HEK293 (cell line): ENCODE measurements around the gene CEP295NL.
A peak's percentile ranks its signal among the peaks of the same experiment; 100 is the strongest.

Source experiments
- CTCF ChIA-PET: fragments of 350-600 bp; formaldehyde crosslinking; extraction: SDS; loops from one replicate; lab custom pipeline; 2021; ENCODE audit warnings: antibody characterized with exemption; lab: Yijun Ruan, JAX
- POLR2A ChIA-PET: fragments of 300-600 bp; formaldehyde crosslinking; extraction: SDS; loops from one replicate; lab custom pipeline; 2020; ENCODE audit warnings: antibody characterized with exemption, inconsistent platforms; lab: Yijun Ruan, JAX
- H3K27ac ChIP-seq: fragments of 200-500 bp; sonication (Bioruptor generic); 2 replicates; pipeline ENCODE4 v1.5.1; 2014; ENCODE audit warnings: low read depth, low read length, control low read depth, inconsistent platforms; ENCODE audit errors: extremely low read depth
- H3K36me3 ChIP-seq, 2 experiments: fragments of 200-500 bp in 1 of 2; sonication (Bioruptor generic) in 1 of 2; 1 replicate in 1 of 2; 2 replicates in 1 of 2; pipeline ENCODE4 v1.5.1; 2014 to 2017; ENCODE audit warnings: inconsistent platforms in 2 of 2, low read length in 2 of 2; ENCODE audit not compliant: control insufficient read depth in 2 of 2, insufficient read depth in 1 of 2
- H3K4me1 ChIP-seq: fragments of 200-500 bp; sonication (Bioruptor generic); 2 replicates; pipeline ENCODE4 v1.5.1; 2014; ENCODE audit warnings: mild to moderate bottlenecking, low read length, inconsistent platforms; ENCODE audit not compliant: control insufficient read depth, insufficient read depth
- H3K4me3 ChIP-seq: 2 replicates; pipeline ENCODE4 v1.5.1; 2011; ENCODE audit warnings: low read depth, mild to moderate bottlenecking, control low read depth, low read length, moderate library complexity
- H3K9me3 ChIP-seq: fragments of 200-500 bp; sonication (Bioruptor generic); 2 replicates; pipeline ENCODE4 v1.5.1; 2014; ENCODE audit warnings: low read depth, low read length, inconsistent platforms; ENCODE audit not compliant: control insufficient read depth, insufficient read depth
- FEZF1 ChIP-seq: fragments of 450-650 bp; formaldehyde crosslinking; IDR thresholded peaks from 2 replicates; pipeline ENCODE4 v1.5.1; 2016; ENCODE audit warnings: missing biosample characterization, missing genetic modification characterization
- SCRT2 ChIP-seq: fragments of 450-650 bp; formaldehyde crosslinking; IDR thresholded peaks from 2 replicates; pipeline ENCODE4 v1.5.1; 2016; ENCODE audit warnings: missing biosample characterization, missing genetic modification characterization
- WT1 ChIP-seq: fragments of 450-650 bp; formaldehyde crosslinking; IDR thresholded peaks from 2 replicates; pipeline ENCODE4 v1.5.1; 2016; ENCODE audit warnings: missing biosample characterization, missing genetic modification characterization
- ZBTB17 ChIP-seq: fragments of 450-650 bp; formaldehyde crosslinking; IDR thresholded peaks from 2 replicates; pipeline ENCODE4 v1.5.1; 2016; ENCODE audit warnings: missing biosample characterization, missing genetic modification characterization
- ZNF140 ChIP-seq: fragments of 450-650 bp; formaldehyde crosslinking; IDR thresholded peaks from 2 replicates; pipeline ENCODE4 v1.5.1; 2016; ENCODE audit warnings: missing biosample characterization, missing genetic modification characterization
- ZNF248 ChIP-seq: fragments of 450-650 bp; formaldehyde crosslinking; IDR thresholded peaks from 2 replicates; pipeline ENCODE4 v1.5.1; 2017; ENCODE audit warnings: missing biosample characterization, missing genetic modification characterization
- ZNF266 ChIP-seq: fragments of 450-650 bp; formaldehyde crosslinking; IDR thresholded peaks from 2 replicates; pipeline ENCODE4 v1.5.1; 2016; ENCODE audit warnings: missing biosample characterization, missing genetic modification characterization, low read depth
- ZNF311 ChIP-seq: fragments of 450-650 bp; formaldehyde crosslinking; IDR thresholded peaks from 2 replicates; pipeline ENCODE4 v1.5.1; 2017; ENCODE audit warnings: missing biosample characterization, missing genetic modification characterization, borderline replicate concordance
- ZNF335 ChIP-seq: fragments of 450-650 bp; formaldehyde crosslinking; conservative IDR thresholded peaks from 2 replicates; pipeline ENCODE4 v1.5.1; 2016; ENCODE audit warnings: missing biosample characterization, missing genetic modification characterization
- ZNF394 ChIP-seq: fragments of 450-650 bp; formaldehyde crosslinking; IDR thresholded peaks from 2 replicates; pipeline ENCODE4 v1.5.1; 2016; ENCODE audit warnings: missing biosample characterization, missing genetic modification characterization, mild to moderate bottlenecking, moderate library complexity, borderline replicate concordance
- ZNF404 ChIP-seq: fragments of 450-650 bp; formaldehyde crosslinking; IDR thresholded peaks from 2 replicates; pipeline ENCODE4 v1.5.1; 2017; ENCODE audit warnings: missing biosample characterization, missing genetic modification characterization
- ZNF426 ChIP-seq: fragments of 450-650 bp; formaldehyde crosslinking; IDR thresholded peaks from 2 replicates; pipeline ENCODE4 v1.5.1; 2017; ENCODE audit warnings: missing biosample characterization, missing genetic modification characterization, mild to moderate bottlenecking, inconsistent platforms, moderate library complexity
- ZNF571 ChIP-seq: fragments of 450-650 bp; formaldehyde crosslinking; IDR thresholded peaks from 2 replicates; pipeline ENCODE4 v1.5.0; 2017; ENCODE audit warnings: missing biosample characterization, missing genetic modification characterization
- ZNF660 ChIP-seq: fragments of 450-650 bp; IDR thresholded peaks from 2 replicates; pipeline ENCODE4 v1.5.1; 2018; ENCODE audit warnings: missing biosample characterization, mild to moderate bottlenecking, missing genetic modification characterization
- ZNF747 ChIP-seq: fragments of 450-650 bp; formaldehyde crosslinking; IDR thresholded peaks from 2 replicates; pipeline ENCODE4 v1.5.1; 2016; ENCODE audit warnings: missing biosample characterization, missing genetic modification characterization
- ZNF843 ChIP-seq: fragments of 450-650 bp; formaldehyde crosslinking; IDR thresholded peaks from 2 replicates; pipeline ENCODE4 v1.5.1; 2016; ENCODE audit warnings: missing biosample characterization, missing genetic modification characterization
- ZSCAN30 ChIP-seq: fragments of 450-650 bp; IDR thresholded peaks from 2 replicates; pipeline ENCODE4 v1.5.1; 2018; ENCODE audit warnings: missing biosample characterization, mild to moderate bottlenecking, missing genetic modification characterization, moderate library complexity
- TF ChIP-seq, protein P1 (sequence below): fragments of 450-650 bp; formaldehyde crosslinking; IDR thresholded peaks from 2 replicates; pipeline ENCODE4 v1.5.1; 2016; ENCODE audit warnings: missing biosample characterization, missing genetic modification characterization
- TF ChIP-seq, protein P2 (sequence below): fragments of 450-650 bp; formaldehyde crosslinking; IDR thresholded peaks from 2 replicates; pipeline ENCODE4 v1.5.1; 2017; ENCODE audit warnings: missing biosample characterization, missing genetic modification characterization
- TF ChIP-seq, protein P3 (sequence below): fragments of 450-650 bp; formaldehyde crosslinking; IDR thresholded peaks from 2 replicates; pipeline ENCODE4 v1.5.1; 2016; ENCODE audit warnings: missing biosample characterization, missing genetic modification characterization
- TF ChIP-seq, protein P4 (sequence below): fragments of 450-650 bp; formaldehyde crosslinking; IDR thresholded peaks from 2 replicates; pipeline ENCODE4 v1.5.1; 2016; ENCODE audit warnings: missing biosample characterization, missing genetic modification characterization
- TF ChIP-seq, protein P5 (sequence below): fragments of 450-650 bp; formaldehyde crosslinking; IDR thresholded peaks from 2 replicates; pipeline ENCODE4 v1.5.1; 2016; ENCODE audit warnings: missing biosample characterization, missing genetic modification characterization, borderline replicate concordance

The CEP295NL gene

DNA sequence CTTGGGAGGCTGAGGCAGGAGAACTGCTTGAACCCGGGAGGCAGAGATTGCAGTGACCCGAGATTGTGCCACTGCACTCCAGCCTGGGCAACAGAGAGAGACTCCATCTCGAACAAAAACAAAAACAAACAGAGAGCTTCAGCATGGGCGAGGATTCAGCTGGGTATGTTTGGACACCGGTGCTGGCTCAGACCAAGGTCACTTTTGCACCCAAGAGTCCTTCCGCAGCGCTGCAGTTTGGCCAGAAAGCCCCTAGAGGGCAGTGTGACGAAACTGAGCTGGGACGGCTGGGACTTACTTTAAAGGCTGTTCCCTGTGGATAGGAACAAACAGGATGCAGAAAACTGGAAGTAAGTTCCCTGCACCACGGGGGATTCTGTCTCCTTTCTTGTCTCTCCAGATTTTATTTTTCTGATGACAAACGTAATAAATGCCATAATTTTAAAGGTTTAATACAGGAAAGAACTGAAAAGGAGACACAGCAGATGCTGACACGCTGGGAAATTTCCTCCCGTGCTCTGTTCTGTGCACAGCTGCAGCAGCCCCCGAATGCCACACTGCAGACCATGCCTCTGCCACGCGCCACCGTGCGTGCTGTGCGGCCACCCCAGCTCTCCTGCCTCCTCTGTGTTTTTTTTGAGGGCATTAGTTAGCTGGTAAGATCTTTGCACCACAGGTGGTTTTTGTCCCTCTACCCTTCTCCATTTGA is 37.2 kb downstream of the CEP295NL start:
- peaks cover 6 to 17% of the 10 kb centered on the region in 2 experiments; a peak in 2 of 3 replicates for H3K36me3 ChIP-seq
- no peak overlapping the region for H3K27ac ChIP-seq
- H3K4me3 ChIP-seq: no peak overlapping the region
- CTCF ChIA-PET: interaction anchor here (0.6 to 3.5 kb wide), 45 partner anchors 10 to 1167 kb away, joined by 3 to 72 read pairs (median 4); no protein-coding TSS in a partner anchor
- H3K9me3 ChIP-seq: no peaks in the 10 kb centered on the region
- peaks cover 2% of the 10 kb centered on the region; the same call in 1 of the 2 replicates for H3K4me1 ChIP-seq
- POLR2A ChIA-PET: interaction anchor here (0.6 to 2.0 kb wide), 8 partner anchors 9 to 907 kb away, joined by 3 to 17 read pairs (median 4); partner anchors contain the start of genes CANT1, TNRC6C and USP36
- TF ChIP-seq ZNF248 (tag by site-specific recombination) (no peak), ZNF747 (tag by site-specific recombination) (no peak), ZNF140 (tag by site-specific recombination) (no peak), ZNF426 (no peak), ZBTB17 (tag by site-specific recombination) (0 out of 2 replicates have a peak, but pooled peaks have one; percentile 42), ZNF404 (no peak), ZNF266 (tag by site-specific recombination) (no peak), WT1 (tag by site-specific recombination) (no peak), ZSCAN30 (tag by site-specific recombination) (no peak), ZNF571 (tag by site-specific recombination) (no peak), ZNF394 (no peak), FEZF1 (tag by site-specific recombination) (no peak), ZNF660 (tag by site-specific recombination) (peak; percentile 44; the same call in 1 of the 2 replicates), ZNF335 (tag by site-specific recombination) (no peak), ZNF311 (no peak), SCRT2 (tag by site-specific recombination) (peak; percentile 64), ZNF843 (no peak)
- TF ChIP-seq, protein P1, sequence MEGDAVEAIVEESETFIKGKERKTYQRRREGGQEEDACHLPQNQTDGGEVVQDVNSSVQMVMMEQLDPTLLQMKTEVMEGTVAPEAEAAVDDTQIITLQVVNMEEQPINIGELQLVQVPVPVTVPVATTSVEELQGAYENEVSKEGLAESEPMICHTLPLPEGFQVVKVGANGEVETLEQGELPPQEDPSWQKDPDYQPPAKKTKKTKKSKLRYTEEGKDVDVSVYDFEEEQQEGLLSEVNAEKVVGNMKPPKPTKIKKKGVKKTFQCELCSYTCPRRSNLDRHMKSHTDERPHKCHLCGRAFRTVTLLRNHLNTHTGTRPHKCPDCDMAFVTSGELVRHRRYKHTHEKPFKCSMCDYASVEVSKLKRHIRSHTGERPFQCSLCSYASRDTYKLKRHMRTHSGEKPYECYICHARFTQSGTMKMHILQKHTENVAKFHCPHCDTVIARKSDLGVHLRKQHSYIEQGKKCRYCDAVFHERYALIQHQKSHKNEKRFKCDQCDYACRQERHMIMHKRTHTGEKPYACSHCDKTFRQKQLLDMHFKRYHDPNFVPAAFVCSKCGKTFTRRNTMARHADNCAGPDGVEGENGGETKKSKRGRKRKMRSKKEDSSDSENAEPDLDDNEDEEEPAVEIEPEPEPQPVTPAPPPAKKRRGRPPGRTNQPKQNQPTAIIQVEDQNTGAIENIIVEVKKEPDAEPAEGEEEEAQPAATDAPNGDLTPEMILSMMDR (tag by site-specific recombination): peak; percentile 57; the same call in 1 of the 2 replicates
- TF ChIP-seq, protein P2, sequence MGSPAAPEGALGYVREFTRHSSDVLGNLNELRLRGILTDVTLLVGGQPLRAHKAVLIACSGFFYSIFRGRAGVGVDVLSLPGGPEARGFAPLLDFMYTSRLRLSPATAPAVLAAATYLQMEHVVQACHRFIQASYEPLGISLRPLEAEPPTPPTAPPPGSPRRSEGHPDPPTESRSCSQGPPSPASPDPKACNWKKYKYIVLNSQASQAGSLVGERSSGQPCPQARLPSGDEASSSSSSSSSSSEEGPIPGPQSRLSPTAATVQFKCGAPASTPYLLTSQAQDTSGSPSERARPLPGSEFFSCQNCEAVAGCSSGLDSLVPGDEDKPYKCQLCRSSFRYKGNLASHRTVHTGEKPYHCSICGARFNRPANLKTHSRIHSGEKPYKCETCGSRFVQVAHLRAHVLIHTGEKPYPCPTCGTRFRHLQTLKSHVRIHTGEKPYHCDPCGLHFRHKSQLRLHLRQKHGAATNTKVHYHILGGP: no peak
- TF ChIP-seq, protein P3, sequence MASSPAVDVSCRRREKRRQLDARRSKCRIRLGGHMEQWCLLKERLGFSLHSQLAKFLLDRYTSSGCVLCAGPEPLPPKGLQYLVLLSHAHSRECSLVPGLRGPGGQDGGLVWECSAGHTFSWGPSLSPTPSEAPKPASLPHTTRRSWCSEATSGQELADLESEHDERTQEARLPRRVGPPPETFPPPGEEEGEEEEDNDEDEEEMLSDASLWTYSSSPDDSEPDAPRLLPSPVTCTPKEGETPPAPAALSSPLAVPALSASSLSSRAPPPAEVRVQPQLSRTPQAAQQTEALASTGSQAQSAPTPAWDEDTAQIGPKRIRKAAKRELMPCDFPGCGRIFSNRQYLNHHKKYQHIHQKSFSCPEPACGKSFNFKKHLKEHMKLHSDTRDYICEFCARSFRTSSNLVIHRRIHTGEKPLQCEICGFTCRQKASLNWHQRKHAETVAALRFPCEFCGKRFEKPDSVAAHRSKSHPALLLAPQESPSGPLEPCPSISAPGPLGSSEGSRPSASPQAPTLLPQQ (tag by site-specific recombination): no peak
- TF ChIP-seq, protein P4, sequence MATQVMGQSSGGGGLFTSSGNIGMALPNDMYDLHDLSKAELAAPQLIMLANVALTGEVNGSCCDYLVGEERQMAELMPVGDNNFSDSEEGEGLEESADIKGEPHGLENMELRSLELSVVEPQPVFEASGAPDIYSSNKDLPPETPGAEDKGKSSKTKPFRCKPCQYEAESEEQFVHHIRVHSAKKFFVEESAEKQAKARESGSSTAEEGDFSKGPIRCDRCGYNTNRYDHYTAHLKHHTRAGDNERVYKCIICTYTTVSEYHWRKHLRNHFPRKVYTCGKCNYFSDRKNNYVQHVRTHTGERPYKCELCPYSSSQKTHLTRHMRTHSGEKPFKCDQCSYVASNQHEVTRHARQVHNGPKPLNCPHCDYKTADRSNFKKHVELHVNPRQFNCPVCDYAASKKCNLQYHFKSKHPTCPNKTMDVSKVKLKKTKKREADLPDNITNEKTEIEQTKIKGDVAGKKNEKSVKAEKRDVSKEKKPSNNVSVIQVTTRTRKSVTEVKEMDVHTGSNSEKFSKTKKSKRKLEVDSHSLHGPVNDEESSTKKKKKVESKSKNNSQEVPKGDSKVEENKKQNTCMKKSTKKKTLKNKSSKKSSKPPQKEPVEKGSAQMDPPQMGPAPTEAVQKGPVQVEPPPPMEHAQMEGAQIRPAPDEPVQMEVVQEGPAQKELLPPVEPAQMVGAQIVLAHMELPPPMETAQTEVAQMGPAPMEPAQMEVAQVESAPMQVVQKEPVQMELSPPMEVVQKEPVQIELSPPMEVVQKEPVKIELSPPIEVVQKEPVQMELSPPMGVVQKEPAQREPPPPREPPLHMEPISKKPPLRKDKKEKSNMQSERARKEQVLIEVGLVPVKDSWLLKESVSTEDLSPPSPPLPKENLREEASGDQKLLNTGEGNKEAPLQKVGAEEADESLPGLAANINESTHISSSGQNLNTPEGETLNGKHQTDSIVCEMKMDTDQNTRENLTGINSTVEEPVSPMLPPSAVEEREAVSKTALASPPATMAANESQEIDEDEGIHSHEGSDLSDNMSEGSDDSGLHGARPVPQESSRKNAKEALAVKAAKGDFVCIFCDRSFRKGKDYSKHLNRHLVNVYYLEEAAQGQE (tag by site-specific recombination): no peak
- TF ChIP-seq, protein P5, sequence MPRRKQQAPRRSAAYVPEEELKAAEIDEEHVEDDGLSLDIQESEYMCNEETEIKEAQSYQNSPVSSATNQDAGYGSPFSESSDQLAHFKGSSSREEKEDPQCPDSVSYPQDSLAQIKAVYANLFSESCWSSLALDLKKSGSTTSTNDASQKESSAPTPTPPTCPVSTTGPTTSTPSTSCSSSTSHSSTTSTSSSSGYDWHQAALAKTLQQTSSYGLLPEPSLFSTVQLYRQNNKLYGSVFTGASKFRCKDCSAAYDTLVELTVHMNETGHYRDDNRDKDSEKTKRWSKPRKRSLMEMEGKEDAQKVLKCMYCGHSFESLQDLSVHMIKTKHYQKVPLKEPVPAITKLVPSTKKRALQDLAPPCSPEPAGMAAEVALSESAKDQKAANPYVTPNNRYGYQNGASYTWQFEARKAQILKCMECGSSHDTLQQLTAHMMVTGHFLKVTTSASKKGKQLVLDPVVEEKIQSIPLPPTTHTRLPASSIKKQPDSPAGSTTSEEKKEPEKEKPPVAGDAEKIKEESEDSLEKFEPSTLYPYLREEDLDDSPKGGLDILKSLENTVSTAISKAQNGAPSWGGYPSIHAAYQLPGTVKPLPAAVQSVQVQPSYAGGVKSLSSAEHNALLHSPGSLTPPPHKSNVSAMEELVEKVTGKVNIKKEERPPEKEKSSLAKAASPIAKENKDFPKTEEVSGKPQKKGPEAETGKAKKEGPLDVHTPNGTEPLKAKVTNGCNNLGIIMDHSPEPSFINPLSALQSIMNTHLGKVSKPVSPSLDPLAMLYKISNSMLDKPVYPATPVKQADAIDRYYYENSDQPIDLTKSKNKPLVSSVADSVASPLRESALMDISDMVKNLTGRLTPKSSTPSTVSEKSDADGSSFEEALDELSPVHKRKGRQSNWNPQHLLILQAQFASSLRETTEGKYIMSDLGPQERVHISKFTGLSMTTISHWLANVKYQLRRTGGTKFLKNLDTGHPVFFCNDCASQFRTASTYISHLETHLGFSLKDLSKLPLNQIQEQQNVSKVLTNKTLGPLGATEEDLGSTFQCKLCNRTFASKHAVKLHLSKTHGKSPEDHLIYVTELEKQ (tag by site-specific recombination): no peak
